HEK293 (cell line): ENCODE data around the gene IDH1.

ENCODE experiments used
- KLF1 ChIP-seq: fragments of 450-650 bp; formaldehyde crosslinking; IDR thresholded peaks from 2 replicates; pipeline ENCODE4 v1.5.1; 2016; ENCODE audit warnings: missing biosample characterization, missing genetic modification characterization
- KLF10 ChIP-seq: fragments of 450-650 bp; IDR thresholded peaks from 2 replicates; pipeline ENCODE4 v1.5.1; 2018; ENCODE audit warnings: missing biosample characterization, mild to moderate bottlenecking, missing genetic modification characterization
- SP2 ChIP-seq: fragments of 450-650 bp; formaldehyde crosslinking; IDR thresholded peaks from 2 replicates; pipeline ENCODE4 v1.5.1; 2016; ENCODE audit warnings: missing biosample characterization, missing genetic modification characterization
- ZBTB20 ChIP-seq: fragments of 450-650 bp; formaldehyde crosslinking; IDR thresholded peaks from 2 replicates; pipeline ENCODE4 v1.5.1; 2016; ENCODE audit warnings: missing biosample characterization, missing genetic modification characterization
- ZBTB7A ChIP-seq: fragments of 450-650 bp; formaldehyde crosslinking; IDR thresholded peaks from 2 replicates; pipeline ENCODE4 v1.5.1; 2016; ENCODE audit warnings: low read depth, missing biosample characterization, missing genetic modification characterization
- ZFP3 ChIP-seq: fragments of 450-650 bp; formaldehyde crosslinking; IDR thresholded peaks from 2 replicates; pipeline ENCODE4 v1.5.1; 2016; ENCODE audit warnings: low read depth, missing biosample characterization, missing genetic modification characterization
- ZNF223 ChIP-seq: fragments of 450-650 bp; formaldehyde crosslinking; IDR thresholded peaks from 2 replicates; pipeline ENCODE4 v1.5.1; 2016; ENCODE audit warnings: missing biosample characterization, missing genetic modification characterization
- ZNF311 ChIP-seq: fragments of 450-650 bp; formaldehyde crosslinking; IDR thresholded peaks from 2 replicates; pipeline ENCODE4 v1.5.1; 2017; ENCODE audit warnings: missing biosample characterization, missing genetic modification characterization, borderline replicate concordance
- ZNF341 ChIP-seq: fragments of 450-650 bp; formaldehyde crosslinking; IDR thresholded peaks from 2 replicates; pipeline ENCODE4; 2016; ENCODE audit warnings: low read depth, missing biosample characterization, missing genetic modification characterization
- ZNF366 ChIP-seq: fragments of 450-650 bp; formaldehyde crosslinking; conservative IDR thresholded peaks from 2 replicates; pipeline ENCODE4 v1.5.1; 2016; ENCODE audit warnings: missing biosample characterization, missing genetic modification characterization
- ZNF561 ChIP-seq: fragments of 450-650 bp; IDR thresholded peaks from 2 replicates; pipeline ENCODE4 v1.5.1; 2018; ENCODE audit warnings: missing biosample characterization, missing genetic modification characterization, borderline replicate concordance
- ZNF600 ChIP-seq: fragments of 450-650 bp; formaldehyde crosslinking; IDR thresholded peaks from 2 replicates; pipeline ENCODE4 v1.5.1; 2016; ENCODE audit warnings: missing biosample characterization, missing genetic modification characterization
- ZNF654 ChIP-seq: fragments of 450-650 bp; formaldehyde crosslinking; IDR thresholded peaks from 2 replicates; pipeline ENCODE4 v1.5.1; 2016; ENCODE audit warnings: low read depth, missing biosample characterization, missing genetic modification characterization
- ZNF660 ChIP-seq: fragments of 450-650 bp; IDR thresholded peaks from 2 replicates; pipeline ENCODE4 v1.5.1; 2018; ENCODE audit warnings: missing biosample characterization, mild to moderate bottlenecking, missing genetic modification characterization
- ZNF777 ChIP-seq: fragments of 450-650 bp; formaldehyde crosslinking; IDR thresholded peaks from 2 replicates; pipeline ENCODE4 v1.5.1; 2017; ENCODE audit warnings: missing biosample characterization, missing genetic modification characterization, borderline replicate concordance
- ZNF830 ChIP-seq: fragments of 450-650 bp; IDR thresholded peaks from 2 replicates; pipeline ENCODE4 v1.5.0; 2018; ENCODE audit warnings: missing biosample characterization, missing genetic modification characterization, low read depth, mild to moderate bottlenecking, moderate library complexity
- ZSCAN23 ChIP-seq: fragments of 450-650 bp; formaldehyde crosslinking; IDR thresholded peaks from 2 replicates; pipeline ENCODE4 v1.5.1; 2016; ENCODE audit warnings: missing biosample characterization, missing genetic modification characterization
- TF ChIP-seq, protein P1 (sequence below): fragments of 450-650 bp; formaldehyde crosslinking; optimal IDR thresholded peaks from 2 replicates; pipeline ENCODE3; 2016; ENCODE audit warnings: missing biosample characterization, mild to moderate bottlenecking, missing genetic modification characterization
- TF ChIP-seq, protein P2 (sequence below): fragments of 450-650 bp; formaldehyde crosslinking; IDR thresholded peaks from 2 replicates; pipeline ENCODE4 v1.5.1; 2016; ENCODE audit warnings: missing biosample characterization, missing genetic modification characterization
- TF ChIP-seq, protein P3 (sequence below): fragments of 450-650 bp; formaldehyde crosslinking; conservative IDR thresholded peaks from 2 replicates; pipeline ENCODE4 v1.5.1; 2016; ENCODE audit warnings: low read depth, missing biosample characterization, missing genetic modification characterization
- TF ChIP-seq, protein P4 (sequence below): fragments of 450-650 bp; formaldehyde crosslinking; IDR thresholded peaks from 2 replicates; pipeline ENCODE4 v1.5.1; 2017; ENCODE audit warnings: missing biosample characterization, missing genetic modification characterization
- TF ChIP-seq, protein P5 (sequence below): fragments of 450-650 bp; formaldehyde crosslinking; IDR thresholded peaks from 2 replicates; pipeline ENCODE4 v1.5.1; 2016; ENCODE audit warnings: missing biosample characterization, missing genetic modification characterization
- TF ChIP-seq, protein P6 (sequence below): fragments of 450-650 bp; formaldehyde crosslinking; IDR thresholded peaks from 2 replicates; pipeline ENCODE4 v1.5.1; 2016; ENCODE audit warnings: missing biosample characterization, missing genetic modification characterization
- TF ChIP-seq, protein P7 (sequence below): fragments of 450-650 bp; formaldehyde crosslinking; IDR thresholded peaks from 2 replicates; pipeline ENCODE4 v1.5.1; 2016; ENCODE audit warnings: missing biosample characterization, missing genetic modification characterization

IDH1 gene

DNA sequence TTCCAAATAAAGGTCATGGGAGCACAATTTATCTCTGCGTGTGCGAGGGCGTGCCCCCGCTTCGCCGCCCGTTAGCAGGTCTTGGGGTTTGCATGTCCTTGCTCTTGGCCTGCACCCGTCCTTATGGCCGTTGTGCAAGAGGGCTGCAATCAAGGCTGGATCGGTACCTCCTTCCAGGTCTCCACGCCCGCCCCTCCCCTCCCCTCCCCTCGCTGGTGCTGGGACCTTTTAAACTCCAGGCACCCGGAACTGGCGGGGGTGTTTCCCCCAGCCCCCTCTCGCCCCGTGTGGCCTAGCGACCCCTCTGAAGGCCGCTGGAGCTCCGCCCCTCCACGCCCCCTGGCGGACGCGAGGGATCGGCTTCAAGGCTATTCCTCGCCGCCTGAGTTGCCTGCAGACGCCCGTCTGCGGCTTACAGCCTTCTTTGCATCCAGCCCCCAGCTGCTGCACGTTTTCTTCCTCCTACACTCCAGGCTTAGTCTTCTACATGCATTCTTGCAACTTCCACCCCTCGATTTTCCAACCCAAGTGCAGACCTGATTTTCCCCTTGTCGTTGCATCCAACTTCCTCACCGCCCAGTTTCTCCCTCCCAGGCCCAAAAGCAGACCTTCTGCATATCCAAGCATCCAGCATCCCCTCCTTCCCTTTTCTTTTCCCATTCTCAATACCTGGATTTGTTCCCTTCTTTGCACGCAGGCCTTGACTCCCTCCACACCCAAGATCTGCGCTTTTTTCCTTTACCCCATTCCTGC is 577 bp downstream of the IDH1 start (continued):
- TF ChIP-seq ZBTB7A (tag by site-specific recombination), result no peak
- TF ChIP-seq, protein P1, sequence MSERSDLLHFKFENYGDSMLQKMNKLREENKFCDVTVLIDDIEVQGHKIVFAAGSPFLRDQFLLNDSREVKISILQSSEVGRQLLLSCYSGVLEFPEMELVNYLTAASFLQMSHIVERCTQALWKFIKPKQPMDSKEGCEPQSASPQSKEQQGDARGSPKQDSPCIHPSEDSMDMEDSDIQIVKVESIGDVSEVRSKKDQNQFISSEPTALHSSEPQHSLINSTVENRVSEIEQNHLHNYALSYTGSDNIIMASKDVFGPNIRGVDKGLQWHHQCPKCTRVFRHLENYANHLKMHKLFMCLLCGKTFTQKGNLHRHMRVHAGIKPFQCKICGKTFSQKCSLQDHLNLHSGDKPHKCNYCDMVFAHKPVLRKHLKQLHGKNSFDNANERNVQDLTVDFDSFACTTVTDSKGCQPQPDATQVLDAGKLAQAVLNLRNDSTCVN (tag by site-specific recombination), result peak; percentile 33
- TF ChIP-seq ZNF341 (tag by site-specific recombination), result peak; percentile 24; the same call in 1 of the 2 replicates
- TF ChIP-seq ZNF654 (tag by site-specific recombination), result peak; percentile 8; the same call in 1 of the 2 replicates
- TF ChIP-seq SP2 (tag by site-specific recombination), result peak; percentile 71
- TF ChIP-seq ZNF777 (tag by site-specific recombination), result no peak
- peak; percentile 20; the same call in 1 of the 2 replicates for TF ChIP-seq KLF10
- TF ChIP-seq ZNF311 (tag by site-specific recombination), result no peak
- TF ChIP-seq ZSCAN23 (tag by site-specific recombination), result no peak
- TF ChIP-seq ZBTB20 (tag by site-specific recombination), result peak; percentile 25; the same call in 1 of the 2 replicates
- peak; percentile 74 for TF ChIP-seq ZNF366 (tag by site-specific recombination)
- TF ChIP-seq, protein P2, sequence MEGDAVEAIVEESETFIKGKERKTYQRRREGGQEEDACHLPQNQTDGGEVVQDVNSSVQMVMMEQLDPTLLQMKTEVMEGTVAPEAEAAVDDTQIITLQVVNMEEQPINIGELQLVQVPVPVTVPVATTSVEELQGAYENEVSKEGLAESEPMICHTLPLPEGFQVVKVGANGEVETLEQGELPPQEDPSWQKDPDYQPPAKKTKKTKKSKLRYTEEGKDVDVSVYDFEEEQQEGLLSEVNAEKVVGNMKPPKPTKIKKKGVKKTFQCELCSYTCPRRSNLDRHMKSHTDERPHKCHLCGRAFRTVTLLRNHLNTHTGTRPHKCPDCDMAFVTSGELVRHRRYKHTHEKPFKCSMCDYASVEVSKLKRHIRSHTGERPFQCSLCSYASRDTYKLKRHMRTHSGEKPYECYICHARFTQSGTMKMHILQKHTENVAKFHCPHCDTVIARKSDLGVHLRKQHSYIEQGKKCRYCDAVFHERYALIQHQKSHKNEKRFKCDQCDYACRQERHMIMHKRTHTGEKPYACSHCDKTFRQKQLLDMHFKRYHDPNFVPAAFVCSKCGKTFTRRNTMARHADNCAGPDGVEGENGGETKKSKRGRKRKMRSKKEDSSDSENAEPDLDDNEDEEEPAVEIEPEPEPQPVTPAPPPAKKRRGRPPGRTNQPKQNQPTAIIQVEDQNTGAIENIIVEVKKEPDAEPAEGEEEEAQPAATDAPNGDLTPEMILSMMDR, result peak; percentile 96
- no peak for TF ChIP-seq ZNF830 (tag by site-specific recombination)
- TF ChIP-seq KLF1 (tag by site-specific recombination), result peak; percentile 45; the same call in 1 of the 2 replicates
- no peak for TF ChIP-seq ZFP3 (tag by site-specific recombination)
- TF ChIP-seq, protein P3, sequence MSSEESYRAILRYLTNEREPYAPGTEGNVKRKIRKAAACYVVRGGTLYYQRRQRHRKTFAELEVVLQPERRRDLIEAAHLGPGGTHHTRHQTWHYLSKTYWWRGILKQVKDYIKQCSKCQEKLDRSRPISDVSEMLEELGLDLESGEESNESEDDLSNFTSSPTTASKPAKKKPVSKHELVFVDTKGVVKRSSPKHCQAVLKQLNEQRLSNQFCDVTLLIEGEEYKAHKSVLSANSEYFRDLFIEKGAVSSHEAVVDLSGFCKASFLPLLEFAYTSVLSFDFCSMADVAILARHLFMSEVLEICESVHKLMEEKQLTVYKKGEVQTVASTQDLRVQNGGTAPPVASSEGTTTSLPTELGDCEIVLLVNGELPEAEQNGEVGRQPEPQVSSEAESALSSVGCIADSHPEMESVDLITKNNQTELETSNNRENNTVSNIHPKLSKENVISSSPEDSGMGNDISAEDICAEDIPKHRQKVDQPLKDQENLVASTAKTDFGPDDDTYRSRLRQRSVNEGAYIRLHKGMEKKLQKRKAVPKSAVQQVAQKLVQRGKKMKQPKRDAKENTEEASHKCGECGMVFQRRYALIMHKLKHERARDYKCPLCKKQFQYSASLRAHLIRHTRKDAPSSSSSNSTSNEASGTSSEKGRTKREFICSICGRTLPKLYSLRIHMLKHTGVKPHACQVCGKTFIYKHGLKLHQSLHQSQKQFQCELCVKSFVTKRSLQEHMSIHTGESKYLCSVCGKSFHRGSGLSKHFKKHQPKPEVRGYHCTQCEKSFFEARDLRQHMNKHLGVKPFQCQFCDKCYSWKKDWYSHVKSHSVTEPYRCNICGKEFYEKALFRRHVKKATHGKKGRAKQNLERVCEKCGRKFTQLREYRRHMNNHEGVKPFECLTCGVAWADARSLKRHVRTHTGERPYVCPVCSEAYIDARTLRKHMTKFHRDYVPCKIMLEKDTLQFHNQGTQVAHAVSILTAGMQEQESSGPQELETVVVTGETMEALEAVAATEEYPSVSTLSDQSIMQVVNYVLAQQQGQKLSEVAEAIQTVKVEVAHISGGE, result no peak
- TF ChIP-seq, protein P4, sequence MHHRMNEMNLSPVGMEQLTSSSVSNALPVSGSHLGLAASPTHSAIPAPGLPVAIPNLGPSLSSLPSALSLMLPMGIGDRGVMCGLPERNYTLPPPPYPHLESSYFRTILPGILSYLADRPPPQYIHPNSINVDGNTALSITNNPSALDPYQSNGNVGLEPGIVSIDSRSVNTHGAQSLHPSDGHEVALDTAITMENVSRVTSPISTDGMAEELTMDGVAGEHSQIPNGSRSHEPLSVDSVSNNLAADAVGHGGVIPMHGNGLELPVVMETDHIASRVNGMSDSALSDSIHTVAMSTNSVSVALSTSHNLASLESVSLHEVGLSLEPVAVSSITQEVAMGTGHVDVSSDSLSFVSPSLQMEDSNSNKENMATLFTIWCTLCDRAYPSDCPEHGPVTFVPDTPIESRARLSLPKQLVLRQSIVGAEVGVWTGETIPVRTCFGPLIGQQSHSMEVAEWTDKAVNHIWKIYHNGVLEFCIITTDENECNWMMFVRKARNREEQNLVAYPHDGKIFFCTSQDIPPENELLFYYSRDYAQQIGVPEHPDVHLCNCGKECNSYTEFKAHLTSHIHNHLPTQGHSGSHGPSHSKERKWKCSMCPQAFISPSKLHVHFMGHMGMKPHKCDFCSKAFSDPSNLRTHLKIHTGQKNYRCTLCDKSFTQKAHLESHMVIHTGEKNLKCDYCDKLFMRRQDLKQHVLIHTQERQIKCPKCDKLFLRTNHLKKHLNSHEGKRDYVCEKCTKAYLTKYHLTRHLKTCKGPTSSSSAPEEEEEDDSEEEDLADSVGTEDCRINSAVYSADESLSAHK (tag by site-specific recombination), result no peak
- TF ChIP-seq ZNF561 (tag by site-specific recombination), result no peak
- TF ChIP-seq ZNF660 (tag by site-specific recombination), result 0 out of 2 replicates have a peak, but pooled peaks have one; percentile 24
- TF ChIP-seq ZNF223, result no peak
- TF ChIP-seq, protein P5, sequence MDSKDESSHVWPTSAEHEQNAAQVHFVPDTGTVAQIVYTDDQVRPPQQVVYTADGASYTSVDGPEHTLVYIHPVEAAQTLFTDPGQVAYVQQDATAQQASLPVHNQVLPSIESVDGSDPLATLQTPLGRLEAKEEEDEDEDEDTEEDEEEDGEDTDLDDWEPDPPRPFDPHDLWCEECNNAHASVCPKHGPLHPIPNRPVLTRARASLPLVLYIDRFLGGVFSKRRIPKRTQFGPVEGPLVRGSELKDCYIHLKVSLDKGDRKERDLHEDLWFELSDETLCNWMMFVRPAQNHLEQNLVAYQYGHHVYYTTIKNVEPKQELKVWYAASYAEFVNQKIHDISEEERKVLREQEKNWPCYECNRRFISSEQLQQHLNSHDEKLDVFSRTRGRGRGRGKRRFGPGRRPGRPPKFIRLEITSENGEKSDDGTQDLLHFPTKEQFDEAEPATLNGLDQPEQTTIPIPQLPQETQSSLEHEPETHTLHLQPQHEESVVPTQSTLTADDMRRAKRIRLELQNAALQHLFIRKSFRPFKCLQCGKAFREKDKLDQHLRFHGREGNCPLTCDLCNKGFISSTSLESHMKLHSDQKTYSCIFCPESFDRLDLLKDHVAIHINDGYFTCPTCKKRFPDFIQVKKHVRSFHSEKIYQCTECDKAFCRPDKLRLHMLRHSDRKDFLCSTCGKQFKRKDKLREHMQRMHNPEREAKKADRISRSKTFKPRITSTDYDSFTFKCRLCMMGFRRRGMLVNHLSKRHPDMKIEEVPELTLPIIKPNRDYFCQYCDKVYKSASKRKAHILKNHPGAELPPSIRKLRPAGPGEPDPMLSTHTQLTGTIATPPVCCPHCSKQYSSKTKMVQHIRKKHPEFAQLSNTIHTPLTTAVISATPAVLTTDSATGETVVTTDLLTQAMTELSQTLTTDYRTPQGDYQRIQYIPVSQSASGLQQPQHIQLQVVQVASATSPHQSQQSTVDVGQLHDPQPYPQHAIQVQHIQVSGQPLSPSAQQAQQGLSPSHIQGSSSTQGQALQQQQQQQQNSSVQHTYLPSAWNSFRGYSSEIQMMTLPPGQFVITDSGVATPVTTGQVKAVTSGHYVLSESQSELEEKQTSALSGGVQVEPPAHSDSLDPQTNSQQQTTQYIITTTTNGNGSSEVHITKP (tag by site-specific recombination), result peak; percentile 87
- TF ChIP-seq, protein P6, sequence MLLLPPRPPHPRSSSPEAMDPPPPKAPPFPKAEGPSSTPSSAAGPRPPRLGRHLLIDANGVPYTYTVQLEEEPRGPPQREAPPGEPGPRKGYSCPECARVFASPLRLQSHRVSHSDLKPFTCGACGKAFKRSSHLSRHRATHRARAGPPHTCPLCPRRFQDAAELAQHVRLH, result no peak
- TF ChIP-seq, protein P7, sequence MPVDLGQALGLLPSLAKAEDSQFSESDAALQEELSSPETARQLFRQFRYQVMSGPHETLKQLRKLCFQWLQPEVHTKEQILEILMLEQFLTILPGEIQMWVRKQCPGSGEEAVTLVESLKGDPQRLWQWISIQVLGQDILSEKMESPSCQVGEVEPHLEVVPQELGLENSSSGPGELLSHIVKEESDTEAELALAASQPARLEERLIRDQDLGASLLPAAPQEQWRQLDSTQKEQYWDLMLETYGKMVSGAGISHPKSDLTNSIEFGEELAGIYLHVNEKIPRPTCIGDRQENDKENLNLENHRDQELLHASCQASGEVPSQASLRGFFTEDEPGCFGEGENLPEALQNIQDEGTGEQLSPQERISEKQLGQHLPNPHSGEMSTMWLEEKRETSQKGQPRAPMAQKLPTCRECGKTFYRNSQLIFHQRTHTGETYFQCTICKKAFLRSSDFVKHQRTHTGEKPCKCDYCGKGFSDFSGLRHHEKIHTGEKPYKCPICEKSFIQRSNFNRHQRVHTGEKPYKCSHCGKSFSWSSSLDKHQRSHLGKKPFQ, result no peak
- TF ChIP-seq ZNF600, result peak; percentile 65; the same call in 1 of the 2 replicates
